Ureter (tissue), 1 donor: ENCODE results near the gene KRTAP25-1. TPM values are rescaled to one million over a fixed set of nuclear protein-coding genes. Genes with fewer than 3 reads are reported as not detected.

Experiments
- DNase-seq: peaks from one replicate; pipeline ENCODE4 v3.0.0-alpha.2; 2020; ENCODE audit warnings: low spot score
- total RNA-seq: library from RNA; stranded (reverse); gene quantifications from one replicate; pipeline ENCODE4 v1.2.4, GENCODE V29; 2023
- donor health status: DM: yes; HTN: yes; CAD: no.

Gene KRTAP25-1
- total RNA-seq, result not detected

GRCh38 chr21:30289215-30289614 lies at the start of gene KRTAP25-1:
Gene KRTAP25-1 (minus strand): TSS chr21:30289514. CDS start chr21:30289490, 24 bp downstream.
- no peak for DNase-seq

GRCh38 chr21:30338717-30339116 lies 49.4 kb upstream of the KRTAP25-1 start:
- DNase-seq, result no peak

- DNase-seq, result no peak
These were observed 48.5 kb upstream of the KRTAP25-1 start for GRCh38 chr21:30337772-30338171.

- DNase-seq, result no peak
These were observed 48.0 kb upstream of the KRTAP25-1 start, which contains the start of gene KRTAP27-1 for GRCh38 chr21:30337276-30337744. Gene KRTAP27-1 (minus strand): TSS chr21:30337694. CDS start chr21:30337668, 26 bp downstream.

GRCh38 chr21:30336596-30336995 lies 47.3 kb upstream of the KRTAP25-1 start:
- DNase-seq, result no peak

GRCh38 chr21:30333736-30334135 lies 44.4 kb upstream of the KRTAP25-1 start:
- no peak for DNase-seq

- DNase-seq, result no peak
These were observed 43.4 kb upstream of the KRTAP25-1 start for GRCh38 chr21:30332681-30333080.

- no peak for DNase-seq
These were observed 40.0 kb upstream of the KRTAP25-1 start for GRCh38 chr21:30329203-30329875.

GRCh38 chr21:30326390-30326789 lies 37.1 kb upstream of the KRTAP25-1 start:
- DNase-seq, result no peak

GRCh38 chr21:30320215-30320614 lies 30.9 kb upstream of the KRTAP25-1 start, which contains the start of gene KRTAP26-1:
Gene KRTAP26-1 (minus strand): TSS chr21:30320315. CDS start chr21:30320035, 280 bp downstream.
- DNase-seq, result no peak

GRCh38 chr21:30315701-30316100 lies 26.4 kb upstream of the KRTAP25-1 start:
- no peak for DNase-seq

GRCh38 chr21:30306884-30307283 lies 17.6 kb upstream of the KRTAP25-1 start:
- DNase-seq, result no peak

- no peak for DNase-seq
These were observed 15.8 kb upstream of the KRTAP25-1 start for GRCh38 chr21:30305136-30305535.

GRCh38 chr21:30282850-30283249 lies 6.5 kb downstream of the KRTAP25-1 start, which contains the start of gene KRTAP24-1:
Gene KRTAP24-1 (minus strand): TSS chr21:30282950. CDS start chr21:30282932, 18 bp downstream.
- DNase-seq, result no peak

GRCh38 chr21:30271611-30272010 lies 17.7 kb downstream of the KRTAP25-1 start:
- no peak for DNase-seq

- DNase-seq, result no peak
These were observed 18.2 kb downstream of the KRTAP25-1 start for GRCh38 chr21:30271156-30271555.

- no peak for DNase-seq
These were observed 19.3 kb downstream of the KRTAP25-1 start for GRCh38 chr21:30269803-30270530.

- DNase-seq, result no peak
These were observed 20.6 kb downstream of the KRTAP25-1 start for GRCh38 chr21:30268608-30269197.

- no peak for DNase-seq
These were observed 31.5 kb downstream of the KRTAP25-1 start for GRCh38 chr21:30257773-30258172.

- DNase-seq, result no peak
These were observed 33.2 kb downstream of the KRTAP25-1 start for GRCh38 chr21:30256100-30256499.

GRCh38 chr21:30255679-30256078 lies 33.6 kb downstream of the KRTAP25-1 start:
- DNase-seq, result no peak

- no peak for DNase-seq
These were observed 37.5 kb downstream of the KRTAP25-1 start for GRCh38 chr21:30251781-30252180.
